Activated CD4-positive, alpha-beta T cell treated with anti-CD3 and anti-CD28 coated beads, Interleukin-2, amount 10 ng/mL, durations not matched to agents 7 days and 5 days (primary cell): ENCODE data around the gene PCNX1. TPM values are rescaled to one million over a fixed set of nuclear protein-coding genes. Genes with fewer than 3 reads are reported as not detected.
"Not testable (repeated sequence)": the region's sequence is repeated elsewhere in the genome, so short reads cannot be mapped to it uniquely, and the experiment has no call there.

Experiments used
- CTCF ChIA-PET: fragments of 350-600 bp; sonication (Branson Sonifier 250); formaldehyde crosslinking; loops from one replicate; lab custom pipeline; 2021; ENCODE audit warnings: antibody characterized with exemption; lab: Charles Lee
- POLR2A ChIA-PET: fragments of 350-600 bp; sonication (Branson Sonifier 250); formaldehyde crosslinking; loops from one replicate; lab custom pipeline; 2021; ENCODE audit warnings: antibody characterized with exemption; lab: Charles Lee
- DNase-seq: peaks from one replicate; pipeline ENCODE4 v3.0.0-alpha.2; 2020
- H3K27ac Mint-ChIP-seq: one replicate; pipeline ENCODE4 v1.8.0; 2021; ENCODE audit warnings: mild to moderate bottlenecking, moderate library complexity, mixed read lengths
- H3K27me3 Mint-ChIP-seq: one replicate; pipeline ENCODE4 v1.8.0; 2021; ENCODE audit warnings: mixed read lengths
- H3K36me3 Mint-ChIP-seq: one replicate; pipeline ENCODE4 v1.8.0; 2021; ENCODE audit warnings: low read depth, mixed read lengths
- H3K4me1 Mint-ChIP-seq: one replicate; pipeline ENCODE4 v1.8.0; 2021; ENCODE audit warnings: mixed read lengths
- H3K4me3 Mint-ChIP-seq: one replicate; pipeline ENCODE4 v1.8.0; 2021; ENCODE audit warnings: mild to moderate bottlenecking, moderate library complexity, mixed read lengths
- H3K9me3 Mint-ChIP-seq: one replicate; pipeline ENCODE4 v1.8.0; 2021; ENCODE audit warnings: mixed read lengths
- total RNA-seq, 2 experiments: library from RNA; stranded (reverse); gene quantifications; one replicate each; pipeline ENCODE4 v1.2.3, GENCODE V29; 2021

The PCNX1 gene
- total RNA-seq, 2 experiments from 2014 or later, result 56.6 to 72.1 TPM

- no peaks in the 10 kb centered on the region for H3K27me3 Mint-ChIP-seq
- peaks cover 5% of the 10 kb centered on the region for H3K9me3 Mint-ChIP-seq
- no peak overlapping the region for H3K27ac Mint-ChIP-seq
- ChIA-PET CTCF (interaction anchor here (1.2 kb wide), 2 partner anchors 10 to 13 kb away, joined by 3 to 4 read pairs; partner anchors contain the start of gene PCNX1), POLR2A (no interaction called here)
- H3K4me3 Mint-ChIP-seq, result no peak overlapping the region
- H3K36me3 Mint-ChIP-seq, result peaks cover 34% of the 10 kb centered on the region
- H3K4me1 Mint-ChIP-seq, result peaks cover 78% of the 10 kb centered on the region
- DNase-seq, result no peak
Observed at GRCh38 chr14:70920608-70921007, 13.3 kb downstream of the PCNX1 start.

GRCh38 chr14:70921669-70922068 is 14.4 kb downstream of the PCNX1 start:
- ChIA-PET POLR2A (no interaction called here), CTCF (no interaction called here)
- H3K36me3 Mint-ChIP-seq, result peaks cover 28% of the 10 kb centered on the region
- H3K27ac Mint-ChIP-seq, result no peak overlapping the region
- H3K27me3 Mint-ChIP-seq, result no peaks in the 10 kb centered on the region
- peaks cover 76% of the 10 kb centered on the region for H3K4me1 Mint-ChIP-seq
- DNase-seq, result no peak
- H3K9me3 Mint-ChIP-seq, result peaks cover 5% of the 10 kb centered on the region
- no peak overlapping the region for H3K4me3 Mint-ChIP-seq

GRCh38 chr14:70924521-70924920 is 17.3 kb downstream of the PCNX1 start:
- POLR2A ChIA-PET, result no interaction called here
- H3K27me3 Mint-ChIP-seq, result no peaks in the 10 kb centered on the region

GRCh38 chr14:70926235-70926830 is 19.1 kb downstream of the PCNX1 start:
- no peak overlapping the region for H3K27ac Mint-ChIP-seq
- ChIA-PET POLR2A (no interaction called here), CTCF (interaction anchor here (0.6 kb wide), 1 partner anchor 1197 kb away, joined by 3 read pairs; no protein-coding TSS in a partner anchor)
- peaks cover 13% of the 10 kb centered on the region for H3K36me3 Mint-ChIP-seq
- no peaks in the 10 kb centered on the region for H3K27me3 Mint-ChIP-seq
- H3K4me3 Mint-ChIP-seq, result no peak overlapping the region
- H3K9me3 Mint-ChIP-seq, result no peaks in the 10 kb centered on the region
- peaks cover 41% of the 10 kb centered on the region for H3K4me1 Mint-ChIP-seq
- no peak for DNase-seq

More at GRCh38 chr14:70924521-70924920, 17.3 kb downstream of the PCNX1 start:
- CTCF ChIA-PET, result interaction anchor here (1.5 kb wide), 1 partner anchor 17 kb away, joined by 11 read pairs; the partner anchor contains the start of gene PCNX1
- peaks cover 13% of the 10 kb centered on the region for H3K36me3 Mint-ChIP-seq
- H3K9me3 Mint-ChIP-seq, result no peaks in the 10 kb centered on the region
- DNase-seq, result no peak
- peaks cover 57% of the 10 kb centered on the region for H3K4me1 Mint-ChIP-seq
- no peak overlapping the region for H3K27ac Mint-ChIP-seq
- no peak overlapping the region for H3K4me3 Mint-ChIP-seq

- CTCF ChIA-PET, result interaction anchor here (0.7 to 2.1 kb wide), 8 partner anchors 11 to 42 kb away, joined by 3 to 9 read pairs (median 4); partner anchors contain the start of gene PCNX1
- DNase-seq, result no peak
- H3K36me3 Mint-ChIP-seq, result peaks cover 4% of the 10 kb centered on the region
- no peak overlapping the region for H3K4me3 Mint-ChIP-seq
- no peaks in the 10 kb centered on the region for H3K27me3 Mint-ChIP-seq
- no peak overlapping the region for H3K27ac Mint-ChIP-seq
- H3K9me3 Mint-ChIP-seq, result no peaks in the 10 kb centered on the region
- POLR2A ChIA-PET, result no interaction called here
- H3K4me1 Mint-ChIP-seq, result peaks cover 45% of the 10 kb centered on the region
Observed at GRCh38 chr14:70931008-70931407, 23.7 kb downstream of the PCNX1 start.

- no peaks in the 10 kb centered on the region for H3K27me3 Mint-ChIP-seq
- ChIA-PET POLR2A (no interaction called here), CTCF (interaction anchor here (0.5 to 1.2 kb wide), 3 partner anchors 27 to 107 kb away, joined by 3 to 5 read pairs (median 4); partner anchors contain the start of gene PCNX1)
- peaks cover 25% of the 10 kb centered on the region for H3K36me3 Mint-ChIP-seq
- peaks cover 13% of the 10 kb centered on the region for H3K9me3 Mint-ChIP-seq
- no peak for DNase-seq
- peaks cover 53% of the 10 kb centered on the region for H3K4me1 Mint-ChIP-seq
- H3K27ac Mint-ChIP-seq, result peak overlapping the region; percentile 37
- no peak overlapping the region for H3K4me3 Mint-ChIP-seq
Observed at GRCh38 chr14:70934084-70934483, 26.8 kb downstream of the PCNX1 start.

GRCh38 chr14:70934502-70935134 is 27.4 kb downstream of the PCNX1 start:
- DNase-seq, result no peak
- Mint-ChIP-seq H3K4me1 (peaks cover 56% of the 10 kb centered on the region), H3K27me3 (no peaks in the 10 kb centered on the region), H3K4me3 (peak overlapping the region; percentile 51), H3K36me3 (peaks cover 30% of the 10 kb centered on the region), H3K9me3 (peaks cover 17% of the 10 kb centered on the region), H3K27ac (peak overlapping the region; percentile 87)
- ChIA-PET POLR2A (no interaction called here), CTCF (interaction anchor here (0.5 to 1.2 kb wide), 4 partner anchors 27 to 142 kb away, joined by 3 to 5 read pairs (median 4); partner anchors contain the start of gene PCNX1)

- H3K36me3 Mint-ChIP-seq, result peaks cover 33% of the 10 kb centered on the region
- H3K27me3 Mint-ChIP-seq, result no peaks in the 10 kb centered on the region
- POLR2A ChIA-PET, result no interaction called here
- CTCF ChIA-PET, result no interaction called here
- H3K4me1 Mint-ChIP-seq, result peaks cover 60% of the 10 kb centered on the region
- peak overlapping the region; percentile 21 for H3K4me3 Mint-ChIP-seq
- DNase-seq, result no peak
- peak overlapping the region; percentile 87 for H3K27ac Mint-ChIP-seq
- peaks cover 22% of the 10 kb centered on the region for H3K9me3 Mint-ChIP-seq
Observed at GRCh38 chr14:70935135-70935534, 27.9 kb downstream of the PCNX1 start.

- H3K4me3 Mint-ChIP-seq, H3K27me3 Mint-ChIP-seq, CTCF ChIA-PET, DNase-seq, POLR2A ChIA-PET: not testable (repeated sequence)
- Mint-ChIP-seq H3K4me1 (peaks cover 71% of the 10 kb centered on the region), H3K36me3 (peaks cover 75% of the 10 kb centered on the region), H3K27ac (peak overlapping the region; percentile 27), H3K9me3 (peaks cover 59% of the 10 kb centered on the region)
Observed at GRCh38 chr14:70939693-70940092, 32.4 kb downstream of the PCNX1 start.

GRCh38 chr14:70941637-70942341 is 34.5 kb downstream of the PCNX1 start:
- POLR2A ChIA-PET, H3K27me3 Mint-ChIP-seq: not testable (repeated sequence)
- peak overlapping the region; percentile 43 for H3K4me3 Mint-ChIP-seq
- CTCF ChIA-PET, result interaction anchor here (0.9 to 2.3 kb wide), 8 partner anchors 10 to 295 kb away, joined by 3 to 7 read pairs (median 4); partner anchors contain the start of gene PCNX1
- peaks cover 62% of the 10 kb centered on the region for H3K9me3 Mint-ChIP-seq
- peaks cover 54% of the 10 kb centered on the region for H3K4me1 Mint-ChIP-seq
- H3K27ac Mint-ChIP-seq, result peak overlapping the region; percentile 88
- H3K36me3 Mint-ChIP-seq, result peaks cover 83% of the 10 kb centered on the region
- DNase-seq, result peak; percentile 84

- Mint-ChIP-seq H3K4me1 (peaks cover 51% of the 10 kb centered on the region), H3K9me3 (peaks cover 60% of the 10 kb centered on the region), H3K4me3 (no peak overlapping the region), H3K27ac (peak overlapping the region; percentile 16), H3K27me3 (no peaks in the 10 kb centered on the region), H3K36me3 (peaks cover 84% of the 10 kb centered on the region)
- ChIA-PET CTCF (interaction anchor here (1.2 to 2.3 kb wide), 4 partner anchors 11 to 59 kb away, joined by 3 to 7 read pairs (median 6); no protein-coding TSS in a partner anchor), POLR2A (no interaction called here)
- no peak for DNase-seq
Observed at GRCh38 chr14:70942342-70942706, 35.1 kb downstream of the PCNX1 start.

GRCh38 chr14:70942721-70943120 is 35.5 kb downstream of the PCNX1 start:
- H3K4me3 Mint-ChIP-seq, DNase-seq, POLR2A ChIA-PET, H3K27me3 Mint-ChIP-seq: not testable (repeated sequence)
- Mint-ChIP-seq H3K9me3 (peaks cover 60% of the 10 kb centered on the region), H3K27ac (peak overlapping the region; percentile 16), H3K36me3 (peaks cover 84% of the 10 kb centered on the region), H3K4me1 (peaks cover 47% of the 10 kb centered on the region)
- CTCF ChIA-PET, result interaction anchor here (1.6 to 2.3 kb wide), 3 partner anchors 10 to 60 kb away, joined by 5 to 7 read pairs (median 7); no protein-coding TSS in a partner anchor
